Glutamatergic neuron (in vitro differentiated cells): ENCODE measurements around the gene B3GALNT2. TPM values are rescaled to one million over a fixed set of nuclear protein-coding genes. Genes with fewer than 3 reads are reported as not detected.

Experiments used
- DNase-seq: peaks from one replicate; pipeline ENCODE4 v3.0.0; 2022
- H3K27ac Mint-ChIP-seq: one replicate; pipeline ENCODE4 v1.8.0; 2020; ENCODE audit warnings: mild to moderate bottlenecking, mixed read lengths, inconsistent platforms; ENCODE audit not compliant: unreplicated experiment
- H3K27me3 Mint-ChIP-seq: one replicate; pipeline ENCODE4 v1.8.0; 2020; ENCODE audit warnings: mild to moderate bottlenecking, moderate library complexity, mixed read lengths, inconsistent platforms; ENCODE audit not compliant: unreplicated experiment
- H3K36me3 Mint-ChIP-seq: one replicate; pipeline ENCODE4 v1.8.0; 2020; ENCODE audit warnings: mild to moderate bottlenecking, mixed read lengths, inconsistent platforms; ENCODE audit not compliant: unreplicated experiment
- H3K4me1 Mint-ChIP-seq: one replicate; pipeline ENCODE4 v1.8.0; 2020; ENCODE audit warnings: mild to moderate bottlenecking, low read depth, mixed read lengths, inconsistent platforms; ENCODE audit not compliant: unreplicated experiment
- H3K4me3 Mint-ChIP-seq: one replicate; pipeline ENCODE4 v1.8.0; 2020; ENCODE audit warnings: mild to moderate bottlenecking, mixed read lengths, inconsistent platforms; ENCODE audit not compliant: unreplicated experiment
- H3K9me3 Mint-ChIP-seq: one replicate; pipeline ENCODE4 v1.8.0; 2020; ENCODE audit warnings: mild to moderate bottlenecking, moderate library complexity, mixed read lengths, inconsistent platforms; ENCODE audit not compliant: unreplicated experiment
- total RNA-seq: library from RNA; stranded (reverse); fragmentation: NEBNext Ultra II Directional; extraction: Animal tissue kit (Norgen Biotek cat#: 25700); gene quantifications from one replicate; pipeline ENCODE4 v1.2.1, GENCODE V29; 2021; ENCODE audit not compliant: unreplicated experiment
- TF ChIP-seq, protein P1 (sequence below): fragments of 200-600 bp; sonication (generic); IDR thresholded peaks from one replicate; pipeline ENCODE4 v1.5.0; 2021; ENCODE audit not compliant: partially characterized antibody, unreplicated experiment

Gene B3GALNT2
- total RNA-seq, 1 donor from 2014 or later = 12.3 TPM

DNA sequence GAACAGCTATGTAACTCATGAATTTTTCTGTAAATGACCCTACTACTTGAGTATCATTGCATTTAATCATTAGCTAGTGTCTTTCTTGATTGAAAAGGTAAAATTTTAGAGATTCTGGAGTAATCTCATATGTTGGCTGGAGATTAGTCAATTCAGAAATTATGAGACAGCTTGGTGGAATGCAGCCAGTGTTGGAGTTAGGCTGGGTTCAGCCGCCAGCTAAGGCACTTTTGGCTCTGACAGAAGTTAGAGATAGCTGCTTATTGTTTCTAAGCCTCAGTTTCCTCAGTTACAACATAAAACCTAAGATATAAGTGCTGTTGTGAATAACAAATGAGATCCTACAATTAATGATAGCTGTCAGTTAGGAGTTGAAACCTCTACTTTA is 87.6 kb downstream of the B3GALNT2 start:
- no peak overlapping the region for H3K27ac Mint-ChIP-seq
- H3K27me3 Mint-ChIP-seq = no peaks in the 10 kb centered on the region
- TF ChIP-seq, protein P1, sequence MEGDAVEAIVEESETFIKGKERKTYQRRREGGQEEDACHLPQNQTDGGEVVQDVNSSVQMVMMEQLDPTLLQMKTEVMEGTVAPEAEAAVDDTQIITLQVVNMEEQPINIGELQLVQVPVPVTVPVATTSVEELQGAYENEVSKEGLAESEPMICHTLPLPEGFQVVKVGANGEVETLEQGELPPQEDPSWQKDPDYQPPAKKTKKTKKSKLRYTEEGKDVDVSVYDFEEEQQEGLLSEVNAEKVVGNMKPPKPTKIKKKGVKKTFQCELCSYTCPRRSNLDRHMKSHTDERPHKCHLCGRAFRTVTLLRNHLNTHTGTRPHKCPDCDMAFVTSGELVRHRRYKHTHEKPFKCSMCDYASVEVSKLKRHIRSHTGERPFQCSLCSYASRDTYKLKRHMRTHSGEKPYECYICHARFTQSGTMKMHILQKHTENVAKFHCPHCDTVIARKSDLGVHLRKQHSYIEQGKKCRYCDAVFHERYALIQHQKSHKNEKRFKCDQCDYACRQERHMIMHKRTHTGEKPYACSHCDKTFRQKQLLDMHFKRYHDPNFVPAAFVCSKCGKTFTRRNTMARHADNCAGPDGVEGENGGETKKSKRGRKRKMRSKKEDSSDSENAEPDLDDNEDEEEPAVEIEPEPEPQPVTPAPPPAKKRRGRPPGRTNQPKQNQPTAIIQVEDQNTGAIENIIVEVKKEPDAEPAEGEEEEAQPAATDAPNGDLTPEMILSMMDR = no peak
- no peaks in the 10 kb centered on the region for H3K36me3 Mint-ChIP-seq
- no peak overlapping the region for H3K4me3 Mint-ChIP-seq
- peaks cover under 1% of the 10 kb centered on the region for H3K4me1 Mint-ChIP-seq
- no peak for DNase-seq
- no peaks in the 10 kb centered on the region for H3K9me3 Mint-ChIP-seq

GRCh38 chr1:235415008-235415904 is 89.0 kb downstream of the B3GALNT2 start:
- Mint-ChIP-seq H3K4me3 (no peak overlapping the region), H3K4me1 (no peaks in the 10 kb centered on the region), H3K27ac (no peak overlapping the region), H3K27me3 (no peaks in the 10 kb centered on the region), H3K9me3 (peaks cover 2% of the 10 kb centered on the region), H3K36me3 (no peaks in the 10 kb centered on the region)
- TF ChIP-seq, protein P1 = peak; percentile 96
- DNase-seq = peak; percentile 73

DNA sequence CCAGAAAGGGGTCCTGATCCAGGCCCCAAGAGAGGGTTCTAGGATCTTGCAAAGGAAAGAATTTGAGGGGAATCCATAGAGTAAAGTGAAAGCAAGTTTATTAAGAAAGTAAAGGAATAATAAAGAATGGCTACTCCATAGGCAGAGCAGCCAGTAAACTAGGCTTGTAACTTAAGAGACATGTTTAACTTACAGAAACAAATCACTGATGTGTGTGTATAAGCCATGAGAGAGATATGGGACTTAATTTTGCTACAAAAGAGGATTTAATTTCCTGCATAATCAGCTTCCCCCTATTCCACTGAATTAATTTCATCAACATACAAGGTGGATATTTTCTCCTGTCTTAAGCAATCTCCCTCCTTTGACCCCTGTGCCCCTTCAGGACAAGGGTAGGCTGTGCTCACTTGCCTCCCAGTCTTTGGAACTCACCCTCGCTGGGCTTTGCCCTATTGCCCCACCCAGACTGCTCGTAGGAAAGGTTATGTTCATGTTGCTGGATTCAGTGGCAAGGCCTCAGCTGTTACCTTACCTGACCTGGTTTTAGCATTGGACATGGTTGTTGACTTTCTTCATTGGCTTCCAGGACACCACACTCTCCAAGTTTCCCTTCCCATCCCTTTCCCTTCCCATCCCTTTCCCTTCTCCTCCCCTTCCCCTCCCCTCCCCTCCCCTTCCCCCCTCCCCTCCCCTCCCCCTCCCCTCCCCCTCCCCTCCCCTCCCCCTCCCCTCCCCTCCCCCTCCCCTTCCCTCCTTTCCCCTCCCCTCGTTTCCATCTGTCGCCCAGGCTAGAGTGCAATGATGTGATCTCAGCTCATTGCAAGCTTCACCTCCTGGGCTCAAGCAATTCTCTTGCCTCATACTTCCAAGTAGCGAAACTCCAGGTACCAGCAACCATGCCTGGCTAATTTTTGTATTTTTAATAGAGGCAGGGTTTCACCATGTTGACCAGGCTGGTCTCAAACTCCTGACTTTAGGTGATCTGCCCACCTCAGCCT is 92.5 kb downstream of the B3GALNT2 start:
- TF ChIP-seq, protein P1 = no peak
- Mint-ChIP-seq H3K27ac (no peak overlapping the region), H3K27me3 (peaks cover 1% of the 10 kb centered on the region), H3K4me3 (no peak overlapping the region), H3K4me1 (peaks cover 17% of the 10 kb centered on the region), H3K36me3 (no peaks in the 10 kb centered on the region), H3K9me3 (peaks cover 2% of the 10 kb centered on the region)
- DNase-seq = peak; percentile 21

GRCh38 chr1:235410467-235410866 is 93.8 kb downstream of the B3GALNT2 start:
- TF ChIP-seq, protein P1 = no peak
- Mint-ChIP-seq H3K27ac (no peak overlapping the region), H3K27me3 (peaks cover 1% of the 10 kb centered on the region), H3K36me3 (no peaks in the 10 kb centered on the region), H3K4me1 (peaks cover 17% of the 10 kb centered on the region), H3K4me3 (no peak overlapping the region), H3K9me3 (peaks cover 2% of the 10 kb centered on the region)
- DNase-seq = no peak
